Sigmoid colon (tissue), 7 donors: ENCODE data around the gene OR10H2. TPM values are rescaled to one million over a fixed set of nuclear protein-coding genes. Genes with fewer than 3 reads are reported as not detected.
"Not testable (repeated sequence)": the region's sequence is repeated elsewhere in the genome, so short reads cannot be mapped to it uniquely, and the experiment has no call there.

ENCODE experiments used
- DNase-seq: peaks from one replicate; pipeline ENCODE4 v3.0.0-alpha.2; 2019
- H3K27ac ChIP-seq, 4 donors: fragments of 200-600 bp; sonication (generic); one replicate each; pipeline ENCODE4 v1.5.1; 2016 to 2019; ENCODE audit warnings: mild to moderate bottlenecking in 1 of 4
- H3K27me3 ChIP-seq, 3 donors: fragments of 200-600 bp; sonication (generic); one replicate each; pipeline ENCODE4 v1.5.1; 2019; ENCODE audit warnings: mild to moderate bottlenecking in 1 of 3
- H3K36me3 ChIP-seq, 4 donors: fragments of 200-600 bp; sonication (generic); one replicate each; pipeline ENCODE4 v1.5.1; 2016 to 2019
- H3K4me1 ChIP-seq, 4 donors: fragments of 200-600 bp; sonication (generic); one replicate each; pipeline ENCODE4 v1.5.1; 2017 to 2019
- H3K4me3 ChIP-seq, 4 donors: fragments of 200-600 bp; sonication (generic); one replicate each; pipeline ENCODE4 v1.5.1; 2017 to 2019; ENCODE audit warnings: mild to moderate bottlenecking in 2 of 4, moderate library complexity in 1 of 4
- H3K9me3 ChIP-seq, 4 donors: fragments of 200-600 bp in 3 of 4; sonication (generic) in 3 of 4; one replicate each; pipeline versions ENCODE4 v1.5.1 to v1.6.1; 2013 to 2019
- CTCF ChIP-seq, 4 experiments: fragments of 450-650 bp in 3 of 4; fragments of 200-600 bp in 1 of 4; IDR thresholded peaks; one replicate each; pipeline ENCODE4 v1.5.1; 2016 to 2019; ENCODE audit warnings: antibody characterized with exemption in 4 of 4, mild to moderate bottlenecking in 3 of 4, moderate library complexity in 2 of 4
- EP300 ChIP-seq, 4 donors: sonication (generic); formaldehyde crosslinking; IDR thresholded peaks; one replicate each; pipeline ENCODE4 v1.6.1; 2017; ENCODE audit warnings: antibody characterized with exemption in 4 of 4
- POLR2A ChIP-seq, 2 donors: fragments of 450-650 bp; IDR thresholded peaks; one replicate each; pipeline ENCODE4 v1.6.1; 2016; ENCODE audit warnings: antibody characterized with exemption in 2 of 2, mild to moderate bottlenecking in 2 of 2, moderate library complexity in 2 of 2
- POLR2AphosphoS5 ChIP-seq, 4 donors: sonication (generic); formaldehyde crosslinking; IDR thresholded peaks; one replicate each; pipeline ENCODE4 v1.6.1; 2017; ENCODE audit warnings: antibody characterized with exemption in 4 of 4
- WGBS, 2 donors: extraction: QIAGEN DNeasy Blood & Tissue Kit; methylation state at CpG; one replicate each; pipeline ENCODE4 v1.1.7; 2013; 5-methylcytosine and 5-hydroxymethylcytosine counted together
- intact Hi-C: fragments of 100-400 bp; cut with DNase I; formaldehyde crosslinking; loops from one replicate; pipeline ENCODE4 v1.15.1; 2023
- polyA plus RNA-seq, 3 donors: library from polyadenylated mRNA; stranded (reverse); fragments of 200-250 nt; gene quantifications; one replicate each; pipeline ENCODE4 v1.2.3, GENCODE V29; 2013
- total RNA-seq, 4 donors: library from RNA; depleted of rRNA; stranded (reverse); fragments of >200 nt; gene quantifications; one replicate each; pipeline ENCODE4 v1.1.0, GENCODE V29; 2016
- donor health status: healthy with polysubstance abuse.
- donor health status: Bipolar disorder and iron deficiency.
- donor health status: healthy.

The OR10H2 gene
- total RNA-seq = not detected
- not detected for polyA plus RNA-seq

- intact Hi-C loops = no loop called here
- DNase-seq = no peak
- TF ChIP-seq EP300 (IDR thresholded peaks at IDR 0.05) (no peak), CTCF (IDR thresholded peaks at IDR 0.05) (no peak), POLR2AphosphoS5 (IDR thresholded peaks at IDR 0.05) (no peak), POLR2A (IDR thresholded peaks at IDR 0.05) (no peak)
- no peaks in the 10 kb centered on the region for H3K9me3 ChIP-seq
- 79 to 83% methylated on average over 5 of the region's 5 CpGs for WGBS, 2 donors
- H3K36me3 ChIP-seq = no peaks in the 10 kb centered on the region
- H3K4me1 ChIP-seq = no peaks in the 10 kb centered on the region
- H3K4me3 ChIP-seq = no peak within 1 kb of the TSS
- H3K27ac ChIP-seq = no peak within 1 kb of the TSS
- H3K27me3 ChIP-seq = peaks cover 5 to 44% (median 5%) of the 10 kb centered on the region in 3 donors
Measured at GRCh38 chr19:15727724-15728123, at the start of gene OR10H2. TSS of gene OR10H2 (plus strand) at chr19:15728024. CDS start at chr19:15728044, 20 bp downstream.

- intact Hi-C loops = no loop called here
- Histone ChIP-seq H3K36me3 (peaks cover 0 to 31% (median 1%) of the 10 kb centered on the region in 4 donors), H3K27ac (no peak overlapping the region), H3K4me3 (no peak overlapping the region), H3K9me3 (no peaks in the 10 kb centered on the region), H3K27me3 (no peaks in the 10 kb centered on the region), H3K4me1 (no peaks in the 10 kb centered on the region)
- no peak for DNase-seq
- 20 to 23% methylated on average over 4 of the region's 4 CpGs for WGBS, 2 donors
- TF ChIP-seq EP300 (IDR thresholded peaks at IDR 0.05) = no peak
- TF ChIP-seq POLR2AphosphoS5 (IDR thresholded peaks at IDR 0.05) = no peak
- no peak for TF ChIP-seq POLR2A (IDR thresholded peaks at IDR 0.05)
- TF ChIP-seq CTCF (IDR thresholded peaks at IDR 0.05) = no peak
Measured at GRCh38 chr19:15679089-15679488, 48.7 kb upstream of the OR10H2 start.

- intact Hi-C loops, DNase-seq, H3K27ac ChIP-seq, H3K9me3 ChIP-seq, H3K4me3 ChIP-seq, H3K27me3 ChIP-seq, H3K4me1 ChIP-seq: not testable (repeated sequence)
- peaks cover 0 to 33% (median 1%) of the 10 kb centered on the region in 4 donors for H3K36me3 ChIP-seq
- 67 to 88% methylated on average over 4 of the region's 4 CpGs for WGBS, 2 donors
Measured at GRCh38 chr19:15679865-15680264, 48.0 kb upstream of the OR10H2 start.

- no peaks in the 10 kb centered on the region for H3K27me3 ChIP-seq
- peaks cover 0 to 41% (median 1%) of the 10 kb centered on the region in 4 donors for H3K36me3 ChIP-seq
- intact Hi-C loops = no loop called here
- 63 to 67% methylated on average over 8 of the region's 8 CpGs for WGBS, 2 donors
- H3K4me3 ChIP-seq = no peak overlapping the region
- no peaks in the 10 kb centered on the region for H3K9me3 ChIP-seq
- no peak overlapping the region for H3K27ac ChIP-seq
- DNase-seq = no peak
- H3K4me1 ChIP-seq = no peaks in the 10 kb centered on the region
- TF ChIP-seq CTCF (IDR thresholded peaks at IDR 0.05) (no peak), POLR2A (IDR thresholded peaks at IDR 0.05) (no peak), EP300 (IDR thresholded peaks at IDR 0.05) (no peak)
Measured at GRCh38 chr19:15680478-15681322, 47.1 kb upstream of the OR10H2 start.

- no peaks in the 10 kb centered on the region for H3K4me1 ChIP-seq
- peaks cover 0 to 1% (median 0%) of the 10 kb centered on the region in 4 donors for H3K9me3 ChIP-seq
- 86 to 94% methylated on average over 10 of the region's 10 CpGs for WGBS, 2 donors
- peaks cover 0 to 62% (median 1%) of the 10 kb centered on the region in 4 donors for H3K36me3 ChIP-seq
- intact Hi-C loops = no loop called here
- H3K27ac ChIP-seq = no peak overlapping the region
- no peak for DNase-seq
- TF ChIP-seq CTCF (IDR thresholded peaks at IDR 0.05) (no peak), POLR2A (IDR thresholded peaks at IDR 0.05) (no peak), EP300 (IDR thresholded peaks at IDR 0.05) (no peak), POLR2AphosphoS5 (IDR thresholded peaks at IDR 0.05) (no peak)
- no peaks in the 10 kb centered on the region for H3K27me3 ChIP-seq
- H3K4me3 ChIP-seq = no peak overlapping the region
Measured at GRCh38 chr19:15683411-15683810, 44.4 kb upstream of the OR10H2 start.
